ENCODE measurements around the gene DIP2B.
"Not testable (repeated sequence)": the region's sequence is repeated elsewhere in the genome, so short reads cannot be mapped to it uniquely, and the experiment has no call there.

The DIP2B gene

GRCh38 chr12:50550530-50551223, 45.9 kb downstream of the DIP2B start:
- no peak for DNase-seq

GRCh38 chr12:50551866-50552265, 47.1 kb downstream of the DIP2B start:
- no peak for DNase-seq

- no peak for DNase-seq
Measured at GRCh38 chr12:50554651-50555050, 49.9 kb downstream of the DIP2B start.

GRCh38 chr12:50555471-50555885, 50.7 kb downstream of the DIP2B start:
- DNase-seq, result no peak

GRCh38 chr12:50556273-50556672, 51.5 kb downstream of the DIP2B start:
- no peak for DNase-seq

GRCh38 chr12:50556796-50557195, 52.0 kb downstream of the DIP2B start:
- not testable (repeated sequence) for DNase-seq

GRCh38 chr12:50557421-50557820, 52.6 kb downstream of the DIP2B start:
- DNase-seq, result no peak

GRCh38 chr12:50558970-50559369, 54.2 kb downstream of the DIP2B start:
- no peak for DNase-seq

GRCh38 chr12:50562520-50563433, 58.0 kb downstream of the DIP2B start:
- DNase-seq, result no peak

GRCh38 chr12:50563434-50563787, 58.6 kb downstream of the DIP2B start:
- DNase-seq, result no peak

- DNase-seq, result no peak
Measured at GRCh38 chr12:50564237-50564947, 59.6 kb downstream of the DIP2B start.

GRCh38 chr12:50564948-50565297, 60.1 kb downstream of the DIP2B start:
- DNase-seq, result no peak

GRCh38 chr12:50566066-50566465, 61.3 kb downstream of the DIP2B start:
- no peak for DNase-seq

GRCh38 chr12:50567926-50568325, 63.1 kb downstream of the DIP2B start:
- DNase-seq, result no peak

GRCh38 chr12:50568338-50569091, 63.7 kb downstream of the DIP2B start:
- no peak for DNase-seq

GRCh38 chr12:50569321-50569720, 64.5 kb downstream of the DIP2B start:
- peak in 1 of 2 experiments; percentile 31 for DNase-seq

- DNase-seq, result no peak
Measured at GRCh38 chr12:50569876-50570275, 65.1 kb downstream of the DIP2B start.

- no peak for DNase-seq
Measured at GRCh38 chr12:50571786-50572185, 67.0 kb downstream of the DIP2B start.

- DNase-seq, result no peak
Measured at GRCh38 chr12:50572287-50572686, 67.5 kb downstream of the DIP2B start.

- no peak for DNase-seq
Measured at GRCh38 chr12:50572760-50573159, 68.0 kb downstream of the DIP2B start.

GRCh38 chr12:50573271-50573670, 68.5 kb downstream of the DIP2B start:
- DNase-seq, result no peak

- DNase-seq, result no peak
Measured at GRCh38 chr12:50574601-50575348, 70.0 kb downstream of the DIP2B start.
